ENCODE data around the gene MBD3.

DNA sequence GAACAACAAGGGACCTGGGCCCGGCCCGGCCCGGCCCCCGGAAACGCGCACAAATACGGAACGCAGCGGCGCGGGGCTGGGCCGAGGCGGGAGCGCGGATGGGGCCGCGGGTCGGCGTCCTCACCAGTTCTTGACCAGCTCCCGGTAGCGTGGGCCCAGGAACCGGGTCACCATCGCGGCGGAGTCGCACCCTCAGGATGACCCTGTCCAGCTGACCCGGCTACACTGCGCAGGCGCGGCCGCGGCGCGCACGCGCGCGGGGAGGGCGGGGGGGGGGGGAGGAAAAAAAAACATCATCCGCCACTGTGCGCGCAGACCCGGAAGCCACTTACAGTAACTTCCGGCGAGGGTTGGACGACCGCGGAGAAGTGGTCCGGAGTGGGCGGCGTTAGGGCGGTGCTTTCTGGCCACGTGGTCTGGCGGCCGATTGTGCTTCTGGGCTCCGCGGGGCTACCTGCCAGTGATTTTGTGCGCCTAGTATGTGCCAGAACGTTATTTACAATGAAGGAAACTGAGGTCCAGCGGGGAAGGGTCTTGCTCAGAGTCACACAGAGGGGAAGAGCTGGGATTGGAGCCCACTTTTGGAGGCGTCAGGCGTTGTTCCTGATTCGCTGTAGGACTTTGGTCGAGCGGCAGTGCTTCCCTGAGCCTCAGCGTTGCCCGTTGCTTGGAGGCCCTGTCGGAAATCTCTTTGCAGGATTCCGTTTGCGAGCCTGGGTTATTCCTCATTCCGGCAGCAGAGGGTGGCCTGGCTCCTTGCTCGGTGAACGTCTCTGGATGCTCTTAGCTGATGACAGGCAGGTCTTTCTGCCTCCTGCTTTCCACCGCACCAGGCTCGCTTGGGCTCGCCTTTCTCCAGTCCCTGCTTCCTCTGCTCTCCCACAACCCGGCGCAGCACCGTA is 12.8 kb upstream of the MBD3 start, which contains the start of gene UQCR11:
- TF ChIP-seq, protein P1, sequence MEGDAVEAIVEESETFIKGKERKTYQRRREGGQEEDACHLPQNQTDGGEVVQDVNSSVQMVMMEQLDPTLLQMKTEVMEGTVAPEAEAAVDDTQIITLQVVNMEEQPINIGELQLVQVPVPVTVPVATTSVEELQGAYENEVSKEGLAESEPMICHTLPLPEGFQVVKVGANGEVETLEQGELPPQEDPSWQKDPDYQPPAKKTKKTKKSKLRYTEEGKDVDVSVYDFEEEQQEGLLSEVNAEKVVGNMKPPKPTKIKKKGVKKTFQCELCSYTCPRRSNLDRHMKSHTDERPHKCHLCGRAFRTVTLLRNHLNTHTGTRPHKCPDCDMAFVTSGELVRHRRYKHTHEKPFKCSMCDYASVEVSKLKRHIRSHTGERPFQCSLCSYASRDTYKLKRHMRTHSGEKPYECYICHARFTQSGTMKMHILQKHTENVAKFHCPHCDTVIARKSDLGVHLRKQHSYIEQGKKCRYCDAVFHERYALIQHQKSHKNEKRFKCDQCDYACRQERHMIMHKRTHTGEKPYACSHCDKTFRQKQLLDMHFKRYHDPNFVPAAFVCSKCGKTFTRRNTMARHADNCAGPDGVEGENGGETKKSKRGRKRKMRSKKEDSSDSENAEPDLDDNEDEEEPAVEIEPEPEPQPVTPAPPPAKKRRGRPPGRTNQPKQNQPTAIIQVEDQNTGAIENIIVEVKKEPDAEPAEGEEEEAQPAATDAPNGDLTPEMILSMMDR (IDR thresholded peaks at IDR 0.05; ENCODE audit: poor library complexity) = peak; percentile 77
- TF ChIP-seq EZH2 (IDR thresholded peaks at IDR 0.05; ENCODE audit: borderline replicate concordance) = no peak
